SK-N-MC (cell line): ENCODE measurements around the gene GLCE.
"Not testable (repeated sequence)": the region's sequence is repeated elsewhere in the genome, so short reads cannot be mapped to it uniquely, and the experiment has no call there.

Experiments
- DNase-seq: peaks from one replicate; pipeline ENCODE4 v3.0.0-alpha.2; 2011; ENCODE audit warnings: low read depth, low spot score
- H3K27ac ChIP-seq: fragments of 200-600 bp; sonication (generic); 2 replicates; pipeline ENCODE4 v1.5.1; 2016; ENCODE audit warnings: mixed run types
- H3K36me3 ChIP-seq: fragments of 200-600 bp; sonication (generic); 2 replicates; pipeline ENCODE4 v1.6.1; 2017; ENCODE audit warnings: antibody characterized with exemption, low read length, mixed read lengths; ENCODE audit not compliant: insufficient read depth
- H3K4me3 ChIP-seq: fragments of 200-600 bp; sonication (generic); 2 replicates; pipeline ENCODE4 v1.5.1; 2016
- H3K9ac ChIP-seq: fragments of 200-600 bp; sonication (generic); 2 replicates; pipeline ENCODE4 v1.8.0; 2017; ENCODE audit warnings: mixed run types, mixed read lengths; ENCODE audit not compliant: insufficient read length
- H3K9me3 ChIP-seq: fragments of 200-600 bp; sonication (generic); 2 replicates; pipeline ENCODE4 v1.6.1; 2017; ENCODE audit warnings: low read depth, mild to moderate bottlenecking, antibody characterized with exemption, low read length, moderate library complexity, mixed read lengths
- EZH2 ChIP-seq: fragments of 200-600 bp; sonication (generic); IDR thresholded peaks from one replicate; pipeline ENCODE4 v1.6.1; 2017; ENCODE audit warnings: antibody characterized with exemption
- FOXP2 ChIP-seq: optimal IDR thresholded peaks from 2 replicates; pipeline ENCODE3; 2011; ENCODE audit warnings: mild to moderate bottlenecking, moderate library complexity; ENCODE audit not compliant: insufficient read depth; ENCODE audit errors: extremely low read length, control extremely low read depth
- POLR2AphosphoS5 ChIP-seq: IDR thresholded peaks from 2 replicates; pipeline ENCODE4 v1.6.1; 2012; ENCODE audit warnings: mild to moderate bottlenecking, low read depth, low read length, borderline replicate concordance

Gene GLCE

GRCh38 chr15:69153046-69153445 is 7.4 kb upstream of the GLCE start:
- Histone ChIP-seq H3K9ac (no peak overlapping the region), H3K27ac (no peak overlapping the region), H3K9me3 (no peaks in the 10 kb centered on the region), H3K36me3 (no peaks in the 10 kb centered on the region), H3K4me3 (no peak overlapping the region)
- no peak for DNase-seq
- TF ChIP-seq FOXP2 (no peak), EZH2 (no peak), POLR2AphosphoS5 (no peak)

DNA sequence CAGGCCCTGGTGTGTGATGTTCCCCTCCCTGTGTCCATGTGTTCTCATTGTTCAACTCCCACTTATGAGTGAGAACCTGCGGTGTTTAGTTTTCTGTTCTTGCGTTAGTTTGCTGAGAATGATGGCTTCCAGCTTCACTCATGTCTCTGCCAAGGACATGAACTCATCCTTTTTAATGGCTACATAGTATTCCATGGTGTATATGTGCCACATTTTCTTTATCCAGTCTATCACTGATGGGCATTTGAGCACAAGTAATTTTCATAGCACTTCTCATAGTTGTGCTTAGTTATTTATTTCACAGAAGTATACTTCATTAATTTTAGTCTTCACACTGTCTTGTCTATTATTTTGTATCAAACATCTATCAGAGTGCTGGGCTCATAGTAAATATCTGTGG is 6.8 kb upstream of the GLCE start:
- not testable (repeated sequence) for H3K4me3 ChIP-seq, H3K27ac ChIP-seq

GRCh38 chr15:69154078-69154477 is 6.4 kb upstream of the GLCE start:
- Histone ChIP-seq H3K4me3 (no peak overlapping the region), H3K9ac (no peak overlapping the region), H3K36me3 (no peaks in the 10 kb centered on the region), H3K9me3 (no peaks in the 10 kb centered on the region), H3K27ac (no peak overlapping the region)
- DNase-seq: no peak
- TF ChIP-seq FOXP2: no peak
- no peak for TF ChIP-seq EZH2
- no peak for TF ChIP-seq POLR2AphosphoS5

More for the DNA sequence above, 6.8 kb upstream of the GLCE start:
- not testable (repeated sequence) for H3K36me3 ChIP-seq, H3K9ac ChIP-seq, DNase-seq, H3K9me3 ChIP-seq

DNA sequence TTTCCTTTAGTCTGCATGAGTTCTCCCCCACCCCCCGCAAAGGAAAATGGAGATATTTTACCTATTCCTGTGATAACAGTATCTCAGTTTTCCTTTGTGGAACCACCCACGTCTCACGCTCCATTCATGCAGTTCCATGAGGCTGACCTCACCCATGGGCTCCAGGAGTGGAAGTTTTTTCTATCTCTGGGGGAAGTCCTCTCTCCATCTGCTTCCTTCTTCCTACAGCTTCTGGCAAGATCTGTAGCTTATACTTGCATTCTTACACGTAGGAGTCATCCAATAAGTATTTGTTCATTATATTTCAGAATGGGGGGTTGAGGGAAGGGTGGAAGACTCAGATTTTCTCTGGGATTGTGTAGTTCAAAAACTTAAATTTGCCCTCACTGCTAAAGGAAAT is 5.8 kb upstream of the GLCE start:
- Histone ChIP-seq H3K4me3 (no peak overlapping the region), H3K9ac (no peak overlapping the region), H3K36me3 (no peaks in the 10 kb centered on the region), H3K27ac (no peak overlapping the region), H3K9me3 (no peaks in the 10 kb centered on the region)
- no peak for DNase-seq
- TF ChIP-seq FOXP2: no peak
- no peak for TF ChIP-seq EZH2
- no peak for TF ChIP-seq POLR2AphosphoS5

- Histone ChIP-seq H3K9me3 (no peaks in the 10 kb centered on the region), H3K9ac (no peak overlapping the region), H3K4me3 (no peak overlapping the region), H3K36me3 (no peaks in the 10 kb centered on the region), H3K27ac (no peak overlapping the region)
- DNase-seq: no peak
- no peak for TF ChIP-seq POLR2AphosphoS5
- TF ChIP-seq FOXP2: no peak
- no peak for TF ChIP-seq EZH2
Measured at GRCh38 chr15:69156736-69157381, 3.6 kb upstream of the GLCE start.

- DNase-seq: no peak
- no peak for TF ChIP-seq FOXP2
- TF ChIP-seq EZH2: no peak
- no peak for TF ChIP-seq POLR2AphosphoS5
- no peak overlapping the region for H3K27ac ChIP-seq
- no peak overlapping the region for H3K9ac ChIP-seq
- no peaks in the 10 kb centered on the region for H3K9me3 ChIP-seq
- no peaks in the 10 kb centered on the region for H3K36me3 ChIP-seq
- no peak overlapping the region for H3K4me3 ChIP-seq
Measured at GRCh38 chr15:69158201-69158842, 2.1 kb upstream of the GLCE start.

- no peak for DNase-seq
- H3K27ac ChIP-seq: no peak overlapping the region
- no peaks in the 10 kb centered on the region for H3K36me3 ChIP-seq
- TF ChIP-seq EZH2 (no peak), FOXP2 (no peak), POLR2AphosphoS5 (no peak)
- no peak overlapping the region for H3K4me3 ChIP-seq
- no peak overlapping the region for H3K9ac ChIP-seq
- no peaks in the 10 kb centered on the region for H3K9me3 ChIP-seq
Measured at GRCh38 chr15:69158843-69159240, 1.6 kb upstream of the GLCE start.

DNA sequence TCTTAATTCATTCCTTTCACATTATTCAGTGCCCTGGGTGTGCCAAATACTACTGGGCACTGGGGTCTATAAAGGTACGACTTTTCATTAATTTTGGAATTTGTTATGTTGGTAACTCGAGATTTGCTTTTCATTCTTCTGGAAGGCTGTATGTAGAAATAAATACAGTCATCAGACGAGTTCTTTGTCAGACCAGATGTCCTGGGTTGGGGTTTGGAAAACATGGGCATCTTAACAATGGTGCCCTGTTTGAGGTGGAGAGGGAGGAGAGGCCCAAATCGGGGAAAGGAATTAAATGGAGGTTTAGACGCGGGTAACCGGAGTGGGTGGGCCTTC is 662 bp upstream of the GLCE start:
- TF ChIP-seq FOXP2 (no peak), POLR2AphosphoS5 (no peak), EZH2 (no peak)
- DNase-seq: no peak
- Histone ChIP-seq H3K9me3 (no peaks in the 10 kb centered on the region), H3K4me3 (peak overlapping the region; percentile 85), H3K36me3 (no peaks in the 10 kb centered on the region), H3K27ac (no peak overlapping the region), H3K9ac (no peak overlapping the region)
